Superior temporal gyrus (tissue), 1 donor: ENCODE results near the gene ZNF503.

ENCODE experiments used
- DNase-seq: peaks from one replicate; pipeline ENCODE4 v3.0.0-alpha.2; 2016; ENCODE audit errors: extremely low spot score

The ZNF503 gene

DNA sequence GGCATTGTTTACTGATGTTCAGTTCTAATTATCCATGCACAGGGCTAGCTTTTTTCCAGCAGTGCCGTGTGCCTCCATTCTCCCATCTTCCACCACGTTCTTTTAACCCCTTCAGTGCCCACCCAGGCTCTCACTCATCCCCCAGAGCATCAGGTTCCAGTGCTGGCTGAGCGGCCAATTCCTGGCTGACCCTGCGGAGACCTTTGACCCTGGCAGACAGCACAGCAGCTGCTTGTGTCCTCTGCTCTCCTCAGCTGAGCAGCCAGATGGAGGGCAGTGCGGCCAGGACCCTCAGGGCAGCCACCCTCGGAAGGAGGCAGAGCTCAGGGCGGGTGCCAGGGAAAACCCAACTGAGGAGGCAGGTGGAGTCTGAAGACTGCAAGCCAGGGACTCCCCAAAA lies 48.4 kb downstream of the ZNF503 start:
- DNase-seq = no peak

GRCh38 chr10:75352650-75353049 lies 48.9 kb downstream of the ZNF503 start:
- no peak for DNase-seq

- DNase-seq = no peak
Observed at GRCh38 chr10:75351637-75352036, 49.9 kb downstream of the ZNF503 start.

- no peak for DNase-seq
Observed at GRCh38 chr10:75350791-75351190, 50.8 kb downstream of the ZNF503 start.
